IPS-20b (cell line): ENCODE measurements around the gene ARHGAP25.

Source experiments
- H3K27ac ChIP-seq: one replicate; pipeline ENCODE4 v1.5.1; 2013; ENCODE audit warnings: low read length
- H3K27me3 ChIP-seq: 2 replicates; pipeline ENCODE4 v1.6.1; 2013; ENCODE audit warnings: mild to moderate bottlenecking, low read length, inconsistent platforms; ENCODE audit not compliant: insufficient read depth
- H3K36me3 ChIP-seq: 2 replicates; pipeline ENCODE4 v1.6.1; 2013; ENCODE audit warnings: low read depth, mild to moderate bottlenecking, inconsistent platforms, low read length, moderate library complexity; ENCODE audit not compliant: insufficient read depth
- H3K4me1 ChIP-seq: 2 replicates; pipeline ENCODE4 v1.6.1; 2013; ENCODE audit warnings: mild to moderate bottlenecking, control low read depth, inconsistent platforms, low read length, moderate library complexity; ENCODE audit not compliant: insufficient read depth
- H3K4me3 ChIP-seq: 2 replicates; pipeline ENCODE4 v1.5.1; 2013; ENCODE audit warnings: mild to moderate bottlenecking, low read length, inconsistent platforms
- H3K9ac ChIP-seq: 2 replicates; pipeline ENCODE4 v1.6.1; 2013; ENCODE audit warnings: low read depth, mild to moderate bottlenecking, inconsistent platforms, low read length, moderate library complexity
- H3K9me3 ChIP-seq: 2 replicates; pipeline ENCODE4 v1.6.1; 2013; ENCODE audit warnings: mild to moderate bottlenecking, low read depth, low read length, inconsistent platforms; ENCODE audit not compliant: insufficient read depth

Gene ARHGAP25

DNA sequence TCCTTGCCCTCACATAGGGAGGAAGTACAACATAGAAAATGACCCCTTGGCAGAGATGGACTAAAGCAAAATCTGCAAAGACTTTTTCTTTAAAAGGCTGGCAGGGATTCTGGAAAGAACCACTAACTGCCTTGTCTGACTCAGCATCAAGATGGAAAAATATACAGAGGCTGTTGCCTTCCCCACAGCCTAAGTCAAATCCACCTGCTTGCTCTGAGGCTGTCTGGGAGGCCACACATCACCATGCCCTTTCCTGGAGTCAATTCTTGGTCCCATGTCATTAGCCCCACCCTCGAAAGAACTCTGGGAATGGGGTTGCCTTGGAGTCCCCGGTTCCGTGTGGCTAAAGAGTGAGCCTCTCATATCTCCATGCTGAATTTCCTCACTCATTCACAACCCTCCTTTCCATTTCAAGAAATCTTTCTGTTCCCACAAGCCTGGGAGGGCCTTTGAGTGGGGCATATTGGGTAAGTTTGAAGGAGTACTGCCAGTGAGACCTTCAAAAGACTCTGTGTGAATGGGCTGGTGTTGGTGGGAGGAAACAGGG, 97.1 kb downstream of the ARHGAP25 start:
- Histone ChIP-seq H3K4me1 (no peaks in the 10 kb centered on the region; the same call in 1 of the 2 replicates), H3K4me3 (no peak overlapping the region), H3K9me3 (no peaks in the 10 kb centered on the region), H3K36me3 (no peaks in the 10 kb centered on the region), H3K27me3 (no peaks in the 10 kb centered on the region), H3K27ac (no peak overlapping the region), H3K9ac (no peak overlapping the region)

DNA sequence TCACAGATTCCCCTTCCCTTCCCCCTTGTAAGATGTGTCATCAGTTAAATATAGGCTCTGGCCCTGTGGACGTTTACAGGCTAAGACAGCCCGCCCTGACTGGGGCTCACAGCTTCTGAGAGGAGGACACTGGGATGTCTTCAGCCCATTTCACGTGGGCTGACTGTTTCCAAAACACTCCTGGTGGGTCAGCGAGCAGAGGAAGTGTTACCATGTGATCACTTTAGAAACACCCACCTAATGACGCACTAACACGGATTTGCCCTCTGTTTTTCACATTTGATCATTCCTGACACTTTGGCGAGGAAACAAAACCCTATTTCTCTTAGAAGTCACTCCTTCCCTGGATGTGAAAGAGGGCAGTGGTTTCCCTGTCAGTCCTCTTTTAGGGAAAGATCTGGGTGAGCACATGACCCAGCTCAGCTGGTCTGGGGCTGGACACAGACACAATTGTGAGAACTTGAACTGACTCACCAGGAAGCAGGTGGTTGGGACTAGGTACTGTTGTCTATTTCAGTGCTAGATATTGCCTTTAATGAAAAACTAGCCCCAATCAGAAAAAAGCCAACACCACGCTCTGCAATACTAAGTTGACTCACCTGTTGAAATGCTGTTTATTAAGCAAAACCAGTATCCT, 97.7 kb downstream of the ARHGAP25 start:
- H3K27me3 ChIP-seq = no peaks in the 10 kb centered on the region
- no peaks in the 10 kb centered on the region for H3K36me3 ChIP-seq
- no peaks in the 10 kb centered on the region; the same call in 1 of the 2 replicates for H3K4me1 ChIP-seq
- H3K4me3 ChIP-seq = no peak overlapping the region
- H3K9ac ChIP-seq = no peak overlapping the region
- H3K9me3 ChIP-seq = no peaks in the 10 kb centered on the region
- H3K27ac ChIP-seq = no peak overlapping the region

DNA sequence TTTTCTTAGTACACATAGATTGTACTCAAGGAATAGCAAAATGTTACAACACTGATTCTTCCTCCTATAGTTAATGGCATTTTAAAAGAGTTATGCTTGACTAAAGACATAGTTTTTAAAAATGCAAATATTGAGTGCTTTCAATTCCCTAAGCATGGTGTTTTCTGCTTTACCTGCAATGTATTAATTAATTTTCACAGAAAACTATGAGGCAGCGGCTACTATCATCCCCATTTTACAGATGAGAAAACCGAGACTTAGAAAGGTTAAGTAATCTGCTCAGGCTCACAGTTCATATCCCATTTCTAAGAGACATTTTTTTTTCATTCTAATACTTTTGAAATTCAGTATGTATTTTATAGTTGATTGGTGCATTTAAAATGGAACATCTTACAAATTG, 98.6 kb downstream of the ARHGAP25 start:
- Histone ChIP-seq H3K27ac (no peak overlapping the region), H3K4me1 (no peaks in the 10 kb centered on the region; the same call in 1 of the 2 replicates), H3K9me3 (no peaks in the 10 kb centered on the region), H3K4me3 (no peak overlapping the region), H3K9ac (no peak overlapping the region), H3K27me3 (no peaks in the 10 kb centered on the region), H3K36me3 (no peaks in the 10 kb centered on the region)

DNA sequence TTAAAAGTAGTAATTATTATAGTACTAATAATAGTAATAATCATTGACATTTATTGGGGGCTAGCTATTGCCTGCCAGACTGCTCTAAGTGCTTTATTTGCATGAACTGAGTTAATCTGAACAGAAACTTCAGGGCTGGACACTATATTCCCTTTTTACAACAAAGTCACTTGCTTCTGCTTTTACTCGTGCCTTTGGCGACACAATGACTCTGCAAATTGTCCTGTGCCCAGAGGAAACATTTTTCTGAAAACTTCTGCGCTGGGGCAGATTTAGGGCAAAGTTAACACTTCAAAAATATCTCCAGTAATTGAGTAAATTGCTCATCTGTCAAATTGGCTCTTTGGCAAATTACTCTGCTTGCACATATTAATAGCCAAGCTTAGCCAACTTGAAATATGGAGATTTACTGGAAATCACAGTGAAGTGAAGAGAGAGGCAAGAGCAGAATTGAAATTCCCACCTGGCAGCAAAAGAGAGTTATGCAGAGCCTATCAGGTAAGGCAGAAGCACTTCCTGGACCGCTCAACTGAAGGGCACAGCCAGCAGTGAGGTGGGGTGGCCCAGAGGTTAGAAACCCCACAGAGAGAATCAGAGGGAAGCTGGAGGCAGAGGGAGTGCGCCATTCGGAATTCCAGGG, 100.2 kb downstream of the ARHGAP25 start:
- Histone ChIP-seq H3K9me3 (peaks cover 6% of the 10 kb centered on the region; the same call in 1 of the 2 replicates), H3K9ac (no peak overlapping the region), H3K4me3 (no peak overlapping the region), H3K4me1 (no peaks in the 10 kb centered on the region), H3K27ac (no peak overlapping the region), H3K27me3 (no peaks in the 10 kb centered on the region), H3K36me3 (no peaks in the 10 kb centered on the region)

DNA sequence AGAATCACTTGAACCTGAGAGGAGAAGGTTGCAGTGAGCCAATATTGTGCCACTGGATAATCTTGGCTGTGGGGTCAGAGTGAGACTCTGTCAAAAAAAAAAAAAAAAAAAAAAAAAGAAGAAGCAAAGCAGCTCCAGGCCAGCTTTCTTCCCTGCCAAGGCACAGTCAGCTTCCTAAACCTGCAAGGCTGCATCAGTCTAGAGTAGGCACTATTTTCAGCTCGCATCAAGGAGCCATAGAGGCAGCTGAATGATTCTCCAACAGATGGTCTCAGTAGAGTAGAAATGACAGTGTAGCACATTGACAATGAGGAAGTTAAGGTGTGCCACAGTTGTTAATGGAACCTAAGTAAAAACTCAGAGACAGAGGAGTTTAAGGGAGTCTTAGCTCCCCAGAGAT, 101.0 kb downstream of the ARHGAP25 start:
- Histone ChIP-seq H3K27me3 (no peaks in the 10 kb centered on the region), H3K27ac (no peak overlapping the region), H3K36me3 (no peaks in the 10 kb centered on the region), H3K4me3 (no peak overlapping the region), H3K4me1 (no peaks in the 10 kb centered on the region), H3K9me3 (peaks cover 6% of the 10 kb centered on the region; the same call in 1 of the 2 replicates), H3K9ac (no peak overlapping the region)

DNA sequence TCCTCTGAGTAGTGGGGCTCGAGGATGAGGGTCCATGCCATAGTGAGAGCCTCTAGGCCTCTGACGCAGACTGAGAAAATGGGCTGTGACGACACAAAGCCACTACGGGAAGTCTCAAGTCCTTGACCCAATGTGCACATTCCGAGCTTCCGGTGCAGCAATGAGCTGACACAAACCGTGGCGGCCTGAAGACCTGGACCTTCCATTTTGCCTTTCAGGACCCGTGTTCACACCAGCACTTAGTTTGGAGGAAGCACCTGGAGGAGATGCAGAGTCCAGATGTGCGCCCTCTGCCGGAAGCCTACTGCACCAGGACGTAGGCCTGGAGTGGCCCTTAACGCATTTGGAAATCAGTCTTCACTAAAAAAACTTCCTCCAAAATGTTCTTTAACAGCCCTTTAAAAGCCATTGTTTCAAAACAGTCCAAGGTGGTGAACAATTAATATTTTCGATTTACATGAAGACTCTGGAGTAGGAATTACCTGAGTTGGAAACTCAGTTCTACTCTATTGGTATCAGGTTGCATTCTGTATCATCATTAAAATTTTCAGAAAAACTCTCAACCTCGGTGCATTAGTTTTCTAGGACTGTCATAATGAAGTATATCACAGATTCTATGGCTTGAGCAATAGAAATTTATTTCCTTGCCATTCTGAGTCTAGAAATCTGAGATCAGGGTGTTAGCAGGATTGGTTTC, 102.7 kb downstream of the ARHGAP25 start:
- no peaks in the 10 kb centered on the region for H3K27me3 ChIP-seq
- H3K9me3 ChIP-seq = peaks cover 6% of the 10 kb centered on the region; the same call in 1 of the 2 replicates
- H3K9ac ChIP-seq = no peak overlapping the region
- no peak overlapping the region for H3K27ac ChIP-seq
- no peak overlapping the region for H3K4me3 ChIP-seq
- H3K4me1 ChIP-seq = no peaks in the 10 kb centered on the region
- H3K36me3 ChIP-seq = no peaks in the 10 kb centered on the region

DNA sequence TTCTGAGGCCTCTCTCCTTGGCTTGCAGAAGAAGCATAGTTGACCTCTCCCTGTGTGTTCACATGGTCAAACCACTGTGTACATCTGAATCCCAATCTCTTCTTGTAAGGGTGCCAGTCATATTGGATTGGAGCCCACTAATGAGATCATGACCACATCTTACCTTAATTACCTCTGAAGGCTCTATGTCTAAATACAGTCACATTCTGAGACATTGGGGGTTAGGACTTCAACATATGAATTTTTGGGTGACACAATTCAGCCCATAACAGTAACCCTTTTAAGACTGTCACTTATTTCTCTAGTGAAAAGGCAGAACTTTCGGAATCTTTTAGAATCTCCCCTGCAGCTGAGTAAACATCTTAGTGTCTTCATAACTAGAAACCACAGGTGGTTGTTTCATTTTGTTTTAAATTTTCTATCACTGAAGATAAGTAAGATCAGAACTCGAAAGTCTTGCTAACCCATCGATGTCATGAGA, 103.3 kb downstream of the ARHGAP25 start:
- Histone ChIP-seq H3K27ac (no peak overlapping the region), H3K4me3 (no peak overlapping the region), H3K9me3 (peaks cover 6% of the 10 kb centered on the region; the same call in 1 of the 2 replicates), H3K4me1 (no peaks in the 10 kb centered on the region), H3K36me3 (no peaks in the 10 kb centered on the region), H3K9ac (no peak overlapping the region), H3K27me3 (no peaks in the 10 kb centered on the region)

DNA sequence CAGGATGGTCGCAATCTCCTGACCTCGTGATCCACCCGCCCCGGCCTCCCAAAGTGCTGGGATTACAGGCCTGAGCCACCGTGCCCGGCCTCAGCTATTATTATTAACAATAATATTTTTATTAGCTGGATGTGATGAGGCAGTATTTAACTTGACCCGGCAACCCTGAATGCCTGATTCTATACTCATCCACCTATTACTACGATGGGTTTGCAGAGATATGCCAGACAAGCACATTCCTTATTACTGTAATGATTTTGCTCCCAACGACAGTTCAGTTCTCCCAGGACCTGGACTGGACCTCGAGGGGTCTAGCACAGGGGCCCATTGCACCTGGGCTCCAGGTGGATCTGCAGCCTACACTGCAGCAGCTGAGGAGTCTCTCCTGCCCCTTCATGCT, 104.0 kb downstream of the ARHGAP25 start:
- H3K4me3 ChIP-seq = no peak overlapping the region
- peaks cover 6% of the 10 kb centered on the region; the same call in 1 of the 2 replicates for H3K9me3 ChIP-seq
- no peaks in the 10 kb centered on the region for H3K36me3 ChIP-seq
- H3K9ac ChIP-seq = no peak overlapping the region
- H3K27ac ChIP-seq = no peak overlapping the region
- no peaks in the 10 kb centered on the region for H3K27me3 ChIP-seq
- H3K4me1 ChIP-seq = no peaks in the 10 kb centered on the region

DNA sequence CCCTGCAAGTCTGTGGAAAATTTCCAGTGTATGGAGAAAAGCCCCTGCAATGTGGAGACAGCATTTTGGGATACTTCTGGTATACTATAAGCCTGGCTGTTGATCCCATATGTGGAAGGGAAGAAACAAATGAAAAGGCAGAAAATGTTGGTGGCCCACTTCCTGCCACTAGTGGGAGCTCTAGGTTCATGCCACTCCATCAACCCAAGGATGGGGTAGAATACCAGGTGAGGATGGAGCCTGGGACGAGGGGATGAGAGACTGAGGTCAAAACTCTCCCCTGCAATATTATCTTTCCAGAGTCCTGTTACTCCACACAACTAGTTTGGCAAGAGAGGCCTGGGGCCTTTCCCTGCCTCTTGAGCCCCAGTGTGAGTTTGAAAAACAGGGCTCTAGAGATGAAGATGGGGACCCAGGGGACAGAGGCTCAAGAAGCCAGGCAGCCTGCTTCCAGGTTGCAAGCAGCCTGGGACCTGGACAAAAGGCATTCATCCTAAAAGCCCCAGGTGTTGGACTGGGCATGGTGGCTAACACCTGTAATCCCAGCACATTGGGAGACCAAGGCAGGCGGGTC, 104.7 kb downstream of the ARHGAP25 start:
- Histone ChIP-seq H3K9me3 (peaks cover 6% of the 10 kb centered on the region; the same call in 1 of the 2 replicates), H3K27me3 (no peaks in the 10 kb centered on the region), H3K4me1 (no peaks in the 10 kb centered on the region), H3K27ac (no peak overlapping the region), H3K4me3 (no peak overlapping the region), H3K36me3 (no peaks in the 10 kb centered on the region), H3K9ac (no peak overlapping the region)

DNA sequence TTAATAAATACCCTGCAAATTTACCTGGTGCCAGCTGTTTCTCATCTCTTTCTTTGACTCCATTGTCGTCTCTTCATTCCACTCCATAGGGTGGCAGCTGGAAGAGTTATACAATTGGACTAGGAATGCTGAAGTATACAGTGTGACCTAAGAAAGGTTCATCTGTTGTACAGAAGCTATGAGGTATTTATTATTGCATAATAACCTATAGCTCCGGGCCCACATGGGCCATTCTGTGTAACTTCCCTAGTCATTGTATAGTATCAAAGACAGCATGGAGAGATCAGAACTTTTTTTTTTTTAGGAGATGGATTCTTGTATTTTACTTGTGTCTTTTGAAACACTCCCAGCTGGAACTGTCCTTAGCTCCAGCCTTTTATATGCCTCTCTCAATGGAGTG, 110.4 kb downstream of the ARHGAP25 start:
- H3K36me3 ChIP-seq = no peaks in the 10 kb centered on the region
- H3K9me3 ChIP-seq = no peaks in the 10 kb centered on the region
- no peaks in the 10 kb centered on the region for H3K4me1 ChIP-seq
- H3K27me3 ChIP-seq = no peaks in the 10 kb centered on the region; the same call in 1 of the 2 replicates
- no peak overlapping the region for H3K4me3 ChIP-seq
- no peak overlapping the region for H3K9ac ChIP-seq
- H3K27ac ChIP-seq = no peak overlapping the region

DNA sequence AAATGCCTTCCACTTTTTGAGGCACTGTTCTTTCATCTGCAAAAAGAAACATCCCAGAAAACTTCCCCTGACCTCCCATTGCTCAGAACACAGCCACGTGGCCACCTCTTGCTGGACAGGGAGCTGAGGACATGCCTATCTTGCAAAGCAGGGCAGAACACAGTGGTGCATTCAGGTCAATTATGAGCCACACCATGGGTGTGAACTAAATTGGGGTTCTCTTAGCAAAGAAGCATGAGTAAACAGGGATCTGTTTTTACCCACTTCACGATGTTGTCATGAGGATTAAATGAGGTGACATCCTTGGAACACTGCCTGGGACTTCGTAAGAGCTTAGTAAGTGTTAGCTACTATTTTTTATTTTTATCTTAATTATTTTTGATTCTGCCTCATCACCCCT, 111.5 kb downstream of the ARHGAP25 start:
- Histone ChIP-seq H3K9me3 (no peaks in the 10 kb centered on the region), H3K4me1 (no peaks in the 10 kb centered on the region), H3K9ac (no peak overlapping the region), H3K27ac (no peak overlapping the region), H3K4me3 (no peak overlapping the region), H3K27me3 (no peaks in the 10 kb centered on the region; the same call in 1 of the 2 replicates), H3K36me3 (no peaks in the 10 kb centered on the region)
